ENCODE measurements around the gene NRTN. TPM values are rescaled to one million over a fixed set of nuclear protein-coding genes. Genes with fewer than 3 reads are reported as not detected.
"Not testable (repeated sequence)": the region's sequence is repeated elsewhere in the genome, so short reads cannot be mapped to it uniquely, and the experiment has no call there.

NRTN gene
- total RNA-seq, 1 donor from 2014 or later: not detected

DNA sequence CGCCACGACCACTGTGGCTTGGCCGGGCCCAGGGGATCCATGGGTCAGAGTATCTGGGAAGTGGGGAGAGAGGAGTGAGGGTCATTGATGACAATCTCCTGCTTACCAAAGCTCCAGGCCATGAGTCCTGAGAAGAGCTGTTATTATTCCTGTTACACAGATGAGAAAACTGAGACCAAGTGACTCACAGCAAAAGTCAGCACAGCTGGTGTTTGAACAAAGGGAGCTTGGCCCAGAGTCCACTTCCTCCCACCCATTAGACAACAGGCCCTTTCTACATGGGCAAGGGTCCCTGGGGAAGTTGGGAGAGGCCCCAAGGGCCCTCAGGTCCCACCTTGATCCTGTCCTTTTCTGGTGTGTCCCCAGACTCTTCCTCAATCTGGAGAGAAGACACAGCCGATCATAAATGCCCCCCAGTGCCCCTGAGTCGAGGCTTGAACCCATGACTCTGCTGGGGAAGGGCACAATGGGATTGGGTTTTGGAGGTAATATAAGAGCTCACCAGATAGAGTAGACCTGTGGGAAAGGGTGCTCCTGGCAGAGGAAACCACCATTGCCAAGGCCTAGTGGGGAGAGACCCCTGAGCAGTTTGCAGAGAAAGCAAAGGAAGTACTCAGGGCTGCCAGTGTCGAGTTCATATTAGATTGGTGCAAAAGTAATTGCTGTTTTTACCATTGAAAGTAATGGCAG, 27.8 kb downstream of the NRTN start:
- no peak for DNase-seq (ENCODE audit: low read depth)

DNA sequence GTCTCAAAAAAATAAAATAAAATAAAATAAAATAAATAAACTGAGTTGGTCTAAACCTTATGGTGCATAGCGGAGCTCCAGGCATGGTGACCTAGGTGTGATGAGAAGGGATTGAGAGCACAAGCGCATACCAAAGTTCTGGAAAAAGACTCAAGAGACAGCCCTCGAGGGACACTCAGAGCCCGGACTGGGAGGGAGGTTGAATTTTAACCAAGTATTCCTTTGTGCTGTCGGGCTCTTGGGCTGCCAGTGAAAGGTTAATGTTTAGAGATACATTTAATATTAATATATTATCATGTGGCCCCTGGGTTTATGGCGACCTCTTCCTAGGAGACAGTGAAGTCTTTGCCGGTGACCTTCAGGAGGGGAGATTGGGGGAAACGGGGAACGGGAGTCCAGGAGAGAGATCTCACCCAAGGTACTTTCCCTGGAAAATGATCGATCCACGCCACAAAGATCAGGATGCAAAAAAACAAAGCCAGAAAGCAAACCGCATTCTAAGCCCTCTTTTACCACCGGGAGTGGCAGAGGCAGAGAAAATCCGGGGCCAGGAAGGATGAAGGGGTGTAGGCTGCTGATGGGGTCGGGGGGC, 33.0 kb downstream of the NRTN start:
- no peak for DNase-seq (ENCODE audit: low read depth)

DNA sequence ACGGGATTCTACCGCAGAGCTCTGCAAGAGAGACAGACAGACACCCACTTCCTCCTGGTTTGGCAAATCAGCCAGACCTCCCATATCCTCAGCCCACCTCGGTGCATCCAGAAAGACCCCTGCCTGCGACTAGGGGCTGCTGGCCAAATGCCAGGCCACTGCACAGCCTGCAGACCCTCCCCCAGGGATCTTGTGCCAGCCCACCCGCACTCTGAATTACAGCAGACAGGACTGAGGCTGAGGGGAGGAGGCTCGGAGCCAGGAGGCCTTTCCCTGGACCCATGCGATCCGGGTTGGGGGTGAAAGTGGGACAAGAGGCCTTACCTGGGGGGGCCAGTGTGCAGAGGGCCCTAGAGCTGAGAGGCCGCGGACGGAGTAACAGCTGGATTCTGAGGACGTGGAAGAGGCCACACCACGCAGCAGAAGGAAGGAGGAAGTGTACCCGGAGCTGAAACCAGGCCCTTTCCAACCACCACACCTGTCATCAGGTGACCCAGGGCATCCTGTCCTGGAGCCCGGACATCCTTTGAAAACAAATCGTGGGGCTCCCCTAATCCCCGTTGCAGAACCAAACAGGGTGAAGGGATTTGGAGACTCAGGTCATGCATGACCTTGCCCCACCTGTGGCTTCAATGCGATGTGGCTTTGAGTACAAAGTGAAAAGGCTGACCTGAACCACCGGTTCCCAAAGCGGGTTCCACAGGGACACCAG, 33.6 kb downstream of the NRTN start:
- DNase-seq (ENCODE audit: low read depth): no peak

DNA sequence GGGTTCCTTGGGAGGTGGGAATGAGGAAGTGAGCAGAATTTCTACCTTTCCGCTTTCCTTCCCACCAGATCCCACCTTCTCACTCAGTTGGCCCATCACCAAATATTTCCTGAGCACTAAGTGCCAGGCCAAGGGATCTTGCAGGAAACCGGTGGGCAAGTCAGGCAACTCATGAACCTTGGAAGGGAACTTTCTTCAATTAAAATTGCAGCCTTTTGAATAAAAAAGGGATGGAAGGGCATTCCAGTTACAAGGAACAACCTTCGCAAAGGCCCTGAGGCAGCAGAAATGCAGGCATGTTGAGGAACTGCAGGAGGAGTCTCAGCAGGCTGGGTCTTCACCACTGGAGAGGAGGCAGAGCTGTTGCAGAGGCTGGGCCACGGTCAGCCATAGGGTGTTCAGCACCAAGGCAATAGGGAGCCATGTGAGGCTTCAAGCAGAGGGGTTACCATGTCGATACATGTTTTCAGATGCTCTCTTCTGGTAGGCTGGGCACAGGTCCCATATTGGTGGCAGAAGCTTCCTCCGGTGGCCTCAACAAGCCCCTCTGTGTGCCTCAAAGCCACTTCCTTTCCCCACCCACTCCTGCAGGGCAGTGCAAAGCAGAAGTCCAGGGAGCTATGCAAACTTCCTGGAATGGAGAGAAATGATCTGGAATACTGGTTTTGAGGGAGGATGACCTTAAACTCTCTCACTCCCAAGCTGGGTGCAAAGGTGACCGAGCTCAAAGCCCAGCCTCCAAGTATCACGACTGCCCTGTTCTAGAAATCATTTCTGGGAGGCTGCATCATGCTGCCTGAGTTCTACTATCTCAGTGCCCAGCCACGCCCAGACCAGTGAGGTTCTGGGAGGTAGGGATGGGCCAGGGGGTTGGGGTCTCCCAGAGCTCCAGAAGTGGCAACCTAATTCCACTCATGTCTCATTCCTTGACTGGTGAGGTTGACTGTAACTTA, 34.5 kb downstream of the NRTN start, which contains the start of gene FUT6:
Gene FUT6 (minus strand): TSS at position 638 of the 953 bp plus-strand sequence. CDS start 7,135 bp downstream, outside the sequence.
- DNase-seq (ENCODE audit: low read depth): no peak

DNA sequence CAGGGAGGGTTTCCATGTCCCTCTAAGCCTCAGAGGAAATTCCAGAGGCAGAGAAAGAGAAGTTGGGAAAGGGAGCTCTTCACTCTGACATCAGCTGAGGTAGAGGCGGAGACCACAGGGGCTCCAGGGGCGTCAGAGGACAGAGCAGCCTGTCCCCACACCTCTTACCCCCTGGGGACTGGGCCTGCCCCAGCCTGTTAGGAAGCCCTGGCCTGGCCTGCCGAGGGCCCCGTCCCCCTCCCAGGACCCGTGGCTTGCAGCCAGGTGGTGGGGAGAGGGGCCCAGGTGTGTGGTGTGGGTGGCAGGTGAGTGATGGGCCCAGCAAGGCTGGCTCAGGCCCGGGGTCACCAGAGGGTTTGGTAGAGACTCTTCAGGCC, 36.9 kb downstream of the NRTN start:
- DNase-seq (ENCODE audit: low read depth): not testable (repeated sequence)

DNA sequence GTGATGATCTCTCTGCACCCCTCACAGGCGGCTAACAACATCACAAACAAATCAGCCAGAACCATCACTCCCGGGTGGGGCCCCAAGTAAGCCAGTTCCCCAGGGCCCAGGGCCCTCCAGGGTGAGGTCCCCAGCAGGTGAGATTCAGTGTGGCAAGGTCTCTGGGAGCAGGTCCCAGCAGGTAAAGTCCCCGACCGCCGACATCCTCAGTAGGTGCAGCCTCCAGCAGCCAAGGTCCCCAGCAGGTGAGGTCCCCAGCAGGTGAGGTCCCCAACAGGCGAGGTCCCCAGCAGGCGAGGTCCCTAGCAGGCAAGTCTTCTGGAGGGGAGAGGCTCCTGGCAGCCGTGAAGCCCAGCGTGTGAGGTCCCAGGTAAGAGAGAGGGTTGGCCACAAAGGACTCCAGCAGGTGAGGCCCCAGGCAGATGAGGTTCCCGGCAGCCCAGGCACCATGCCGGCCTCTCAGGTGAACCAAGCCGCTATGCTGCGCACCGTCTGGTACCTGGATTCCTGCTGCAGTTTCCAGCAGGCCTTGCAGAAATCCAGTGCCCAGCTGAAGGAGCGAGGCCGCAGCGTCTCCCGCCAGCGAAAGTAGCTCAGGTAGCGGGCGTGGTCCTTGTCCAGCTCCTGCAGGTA, 38.5 kb downstream of the NRTN start:
- DNase-seq (ENCODE audit: low read depth): no peak

DNA sequence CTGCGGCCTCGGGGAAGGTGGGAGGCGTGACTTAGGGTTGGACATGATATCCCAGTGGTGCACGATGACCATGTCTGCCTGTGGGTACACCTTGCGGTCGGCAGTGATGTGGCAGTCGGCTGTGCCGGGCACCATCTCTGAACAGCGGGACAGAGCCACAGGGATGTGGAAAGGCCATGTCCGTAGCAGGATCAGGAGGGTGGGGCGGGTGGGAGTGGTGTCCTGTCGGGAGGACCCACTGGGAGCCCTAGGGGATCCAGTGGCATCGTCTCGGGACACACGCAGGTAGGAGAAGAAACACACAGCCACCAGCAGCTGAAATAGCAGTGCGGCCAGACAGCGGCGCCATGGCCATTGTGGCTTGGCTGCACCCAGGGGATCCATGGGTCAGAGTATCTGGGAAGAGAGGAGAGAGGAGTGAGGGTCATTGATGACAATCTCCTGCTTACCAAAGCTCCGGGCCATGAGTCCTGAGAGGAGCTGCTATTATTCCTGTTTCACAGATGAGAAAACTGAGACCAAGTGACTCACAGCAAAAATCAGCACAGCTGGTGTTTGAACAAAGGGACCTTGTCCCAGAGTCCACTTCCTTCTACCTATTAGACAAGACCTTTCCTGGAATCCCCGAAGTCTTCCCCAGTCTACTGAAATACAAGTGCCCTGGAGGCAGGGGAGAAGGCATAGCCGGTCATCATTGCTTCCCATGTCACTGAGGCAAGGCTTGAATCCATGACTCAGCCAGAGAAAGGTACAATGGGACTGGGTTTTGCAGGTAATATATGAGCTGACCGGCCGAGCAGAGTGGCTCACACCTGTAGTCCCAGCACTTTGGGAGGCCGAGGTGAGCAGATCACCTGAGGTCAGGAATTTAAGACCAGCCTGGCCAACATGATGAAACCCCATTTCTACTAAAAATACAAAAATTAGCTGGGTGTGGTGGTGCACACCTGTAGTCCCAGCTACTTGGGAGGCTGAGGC, 39.9 kb downstream of the NRTN start:
- no peak for DNase-seq (ENCODE audit: low read depth)

DNA sequence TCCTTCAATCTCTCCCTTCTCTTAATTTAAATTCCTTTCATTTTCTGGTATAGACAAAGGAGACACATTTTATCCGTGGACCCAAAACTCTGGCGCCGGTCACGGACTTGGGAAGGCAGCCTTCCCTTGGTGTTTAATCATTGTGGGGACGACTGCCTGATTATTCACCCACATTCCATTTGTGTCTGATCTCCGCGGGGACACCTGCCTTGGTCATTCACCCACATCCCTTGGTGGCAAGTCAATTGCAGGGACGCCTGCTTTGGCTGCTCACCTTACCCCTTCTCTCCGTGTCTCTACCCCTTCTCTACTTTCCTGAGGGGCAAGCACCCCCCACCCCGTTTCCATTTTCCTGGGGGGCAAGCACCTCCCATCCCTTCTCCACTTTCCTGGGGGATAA, 43.0 kb downstream of the NRTN start:
- peak; percentile 55 for DNase-seq (ENCODE audit: low read depth)

DNA sequence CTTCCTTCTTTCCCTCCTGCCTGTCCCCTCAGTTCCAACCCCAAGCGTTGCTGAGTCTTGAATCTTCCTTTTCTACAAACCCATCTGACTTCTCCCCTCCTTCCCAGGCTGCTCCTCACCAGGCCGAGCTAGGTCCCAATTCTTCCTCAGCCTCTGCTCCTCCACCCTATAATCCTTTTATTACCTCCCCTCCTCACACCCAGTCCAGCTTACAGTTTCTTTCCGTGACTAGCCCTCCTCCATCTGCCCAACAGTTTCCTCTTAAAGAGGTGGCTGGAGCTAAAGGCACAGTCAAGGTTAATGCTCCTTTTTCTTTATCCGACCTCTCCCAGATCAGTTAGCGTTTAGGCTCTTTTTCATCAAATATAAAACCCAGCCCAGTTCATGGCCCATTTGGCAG, 43.8 kb downstream of the NRTN start:
- not testable (repeated sequence) for DNase-seq (ENCODE audit: low read depth)

DNA sequence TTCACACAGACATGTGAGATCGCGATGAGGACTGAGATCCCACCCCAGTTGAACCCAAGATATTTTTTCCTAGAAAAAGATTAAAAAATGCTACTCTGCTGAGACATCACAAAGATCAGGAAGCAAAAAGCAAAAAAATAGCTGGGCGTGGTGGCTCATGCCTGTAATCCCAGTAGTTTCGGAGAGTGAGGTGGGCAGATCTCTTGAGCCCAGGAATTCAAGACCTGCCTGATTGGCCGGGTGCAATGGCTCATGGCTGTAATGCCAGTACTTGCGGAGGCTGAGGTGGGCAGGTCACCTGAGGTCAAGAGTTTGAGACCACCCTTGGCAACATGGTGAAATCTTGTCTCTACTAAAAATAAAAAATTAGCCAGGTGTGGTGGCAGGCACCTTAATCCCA, 45.3 kb downstream of the NRTN start:
- DNase-seq (ENCODE audit: low read depth): no peak

DNA sequence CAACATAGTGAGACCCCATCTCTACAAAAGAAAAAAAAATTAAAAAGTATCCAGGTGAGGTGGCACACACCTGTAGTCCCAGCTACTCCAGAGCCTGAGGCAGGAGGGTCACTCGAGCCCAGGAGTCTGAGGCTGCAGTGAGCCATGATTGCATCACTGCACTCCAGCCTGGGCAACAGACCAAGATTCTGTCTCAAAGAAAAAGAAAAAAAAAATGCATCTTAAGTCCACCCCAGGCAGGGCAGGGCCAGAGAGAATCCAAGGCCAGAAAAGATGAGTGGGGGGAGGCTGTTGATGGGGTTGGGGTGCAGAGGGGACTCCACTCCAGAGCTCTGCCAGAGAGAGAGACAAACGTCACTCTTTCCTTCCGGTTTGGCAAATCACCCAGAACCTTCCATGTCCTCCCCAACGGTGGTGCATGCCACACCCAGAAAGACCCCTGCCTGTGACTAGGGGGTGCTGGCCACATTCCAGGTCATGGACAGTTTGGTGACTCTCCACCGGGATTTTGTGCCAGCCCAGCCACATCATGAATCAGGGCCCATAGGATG, 46.0 kb downstream of the NRTN start:
- peak; percentile 13 for DNase-seq (ENCODE audit: low read depth)

DNA sequence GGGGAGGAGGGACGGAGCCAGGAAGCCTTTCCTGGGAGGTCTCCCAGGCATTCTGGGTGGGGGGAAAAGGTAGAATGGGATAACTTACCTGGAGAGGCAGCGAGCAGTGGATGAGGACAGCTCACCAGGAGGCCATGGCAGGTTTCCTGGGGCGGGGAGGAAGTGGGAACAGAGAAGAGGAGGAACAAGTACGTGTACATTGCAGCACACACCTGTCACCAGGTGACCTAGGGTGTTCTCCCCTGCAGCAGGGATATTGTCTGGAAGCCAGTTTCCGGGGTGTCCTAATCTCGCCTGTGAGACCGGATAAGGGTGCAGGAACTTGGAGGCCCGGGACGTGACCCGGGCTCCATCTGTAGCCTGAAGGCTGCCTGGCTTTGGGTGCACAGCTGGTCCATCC, 46.4 kb downstream of the NRTN start, which contains the start of gene FUT3:
Gene FUT3 (minus strand): TSS at position 148 of the 400 bp plus-strand sequence.
- no peak for DNase-seq (ENCODE audit: low read depth)

DNA sequence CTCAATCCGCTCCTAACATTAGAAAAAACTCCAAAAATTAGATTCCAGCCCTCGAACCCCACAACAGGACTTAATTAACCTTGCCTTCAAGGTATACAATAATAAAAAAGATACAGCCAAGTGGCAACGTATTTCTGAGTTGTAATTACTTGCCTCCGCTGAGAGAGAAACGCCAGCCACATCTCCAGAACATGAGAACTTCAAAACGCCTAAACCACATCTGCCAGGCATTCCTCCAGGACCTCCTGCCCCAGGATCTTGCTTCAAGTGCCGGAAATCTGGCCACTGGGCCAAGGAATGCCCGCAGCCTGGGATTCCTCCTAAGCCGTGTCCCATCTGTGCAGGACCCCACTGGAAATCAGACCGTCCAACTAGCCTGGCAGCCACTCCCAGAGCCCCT, 49.3 kb downstream of the NRTN start:
- DNase-seq (ENCODE audit: low read depth): not testable (repeated sequence)

DNA sequence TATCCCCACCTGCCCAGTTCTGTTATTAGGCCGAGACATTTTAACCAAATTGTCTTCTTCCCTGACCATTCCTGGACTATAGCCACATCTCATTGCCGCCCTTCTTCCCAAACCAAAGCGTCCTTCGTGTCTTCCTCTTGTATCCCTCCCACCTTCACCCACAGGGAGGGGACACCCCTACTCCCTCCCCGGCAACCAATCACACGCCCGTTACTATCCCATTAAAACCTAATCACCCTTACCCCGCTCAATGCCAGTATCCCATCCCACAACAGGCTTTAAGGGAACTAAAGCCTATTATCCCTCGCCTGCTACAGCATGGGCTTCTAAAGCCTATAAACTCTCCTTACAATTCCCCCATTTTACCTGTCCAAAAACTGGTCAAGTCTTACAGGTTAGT, 50.3 kb downstream of the NRTN start:
- DNase-seq (ENCODE audit: low read depth): not testable (repeated sequence)

DNA sequence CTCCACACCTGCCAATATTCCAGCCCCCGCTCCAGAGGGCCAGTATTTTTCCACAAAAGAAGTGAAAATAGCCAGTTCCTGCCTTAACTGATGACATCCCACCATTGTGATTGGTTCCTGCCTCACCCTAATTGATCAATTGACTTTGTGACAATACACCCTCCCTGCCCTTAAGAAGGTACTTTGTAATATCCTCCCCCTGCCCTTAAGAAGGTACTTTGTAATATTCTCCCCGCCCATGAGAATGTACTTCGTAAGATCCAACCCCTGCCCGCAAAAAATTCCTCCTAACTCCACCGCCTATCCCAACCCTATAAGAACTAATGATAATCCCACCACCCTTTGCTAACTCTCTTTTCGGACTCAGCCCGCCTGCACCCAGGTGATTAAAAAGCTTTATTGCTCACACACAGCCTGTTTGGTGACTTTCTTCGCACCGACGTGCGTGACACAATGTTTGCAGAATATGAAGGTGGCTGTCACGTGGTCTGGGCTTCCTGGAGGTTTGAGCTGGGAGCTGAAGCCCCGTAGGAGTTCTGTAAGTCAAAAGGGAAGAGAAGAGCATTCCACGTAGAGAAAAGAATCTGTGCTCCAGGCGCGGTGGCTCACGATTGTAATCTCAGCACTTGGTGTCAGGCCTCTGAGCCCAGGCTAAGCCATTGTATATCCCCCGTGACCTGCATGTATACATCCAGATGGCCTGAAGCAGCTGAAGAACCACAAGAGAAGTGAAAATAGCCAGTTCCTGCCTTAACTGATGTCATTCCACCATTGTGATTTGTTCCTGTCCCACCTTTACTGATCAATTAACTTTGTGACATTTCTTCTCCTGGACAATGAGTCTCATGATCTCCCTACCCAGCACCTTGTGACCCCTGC, 52.6 kb downstream of the NRTN start:
- no peak for DNase-seq (ENCODE audit: low read depth)

DNA sequence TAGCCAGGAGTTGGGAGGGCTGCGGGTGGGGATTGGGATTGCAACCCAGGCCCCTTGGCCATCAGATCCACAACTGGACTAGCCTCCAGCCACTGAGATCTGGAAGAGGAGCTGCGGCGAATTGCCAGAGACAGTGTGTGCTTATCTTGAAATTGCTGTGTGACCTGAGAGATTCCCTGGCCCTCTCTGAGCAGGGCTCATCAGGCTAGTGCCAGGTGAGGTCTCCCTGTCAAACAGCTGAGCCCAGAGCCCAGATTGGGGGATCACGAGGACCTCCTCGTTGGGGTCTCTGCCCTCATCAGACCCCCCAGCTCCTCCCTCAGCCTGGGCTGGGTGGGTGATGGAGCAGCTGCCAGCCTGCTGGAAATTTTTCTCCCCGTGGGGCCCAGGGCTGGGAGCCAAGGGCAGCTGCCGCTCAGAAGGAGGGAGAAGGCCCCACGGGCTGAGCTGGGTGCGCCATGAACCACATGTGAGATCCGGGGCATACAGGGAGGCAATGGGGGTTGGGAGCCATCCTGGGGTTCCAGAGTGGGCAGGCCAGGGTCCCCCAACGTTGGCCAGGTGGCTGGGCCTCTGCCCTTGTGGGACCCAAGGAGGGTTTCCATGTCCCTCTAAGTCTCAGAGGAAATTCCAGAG, 58.3 kb downstream of the NRTN start:
- no peak for DNase-seq (ENCODE audit: low read depth)

DNA sequence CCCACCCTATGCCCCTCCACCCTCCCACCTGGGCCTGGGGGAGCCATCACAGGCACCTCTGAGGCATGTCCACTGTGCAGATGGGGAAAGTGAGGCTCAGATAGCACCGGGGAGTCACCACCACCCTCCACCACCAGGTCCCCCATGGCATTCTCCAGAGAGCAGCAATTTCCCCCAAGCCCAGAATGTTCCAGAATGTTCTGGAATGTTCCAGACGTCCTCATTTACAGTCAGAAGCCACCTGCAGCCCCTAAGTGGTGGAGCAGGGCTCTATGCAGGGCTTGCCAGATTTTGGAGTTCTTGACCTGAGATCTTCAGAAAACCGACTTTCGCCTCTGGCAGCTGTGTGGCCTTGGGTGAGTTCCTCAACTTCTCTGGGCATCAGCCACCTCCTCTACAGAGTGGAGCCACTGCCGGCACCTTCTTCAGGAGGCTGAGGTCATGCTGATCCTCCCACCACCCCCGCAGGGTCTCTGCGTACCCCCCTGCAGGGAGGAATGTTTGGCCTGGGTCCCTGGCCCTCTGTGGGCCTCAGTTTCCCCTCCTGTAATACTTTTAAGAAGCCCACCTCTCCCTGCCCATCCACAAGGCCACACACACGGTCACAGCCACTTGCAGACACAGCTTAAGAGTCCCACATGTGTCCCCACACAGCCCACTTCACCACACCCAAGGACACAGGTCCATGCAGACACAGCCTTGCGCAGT, 59.3 kb downstream of the NRTN start:
- DNase-seq (ENCODE audit: low read depth): no peak

Data from myocyte (in vitro differentiated cells).